Natural killer cell (primary cell): ENCODE results near the gene RMI1. TPM values are rescaled to one million over a fixed set of nuclear protein-coding genes. Genes with fewer than 3 reads are reported as not detected.

Experiments used
- ATAC-seq, 3 donors: fragments of 150-1000 bp in 2 of 3; fragments of 200-7000 bp in 1 of 3; cut with Tn5 transposase; 1 replicate in 1 of 3; 2 replicates in 2 of 3; pipeline ENCODE4 v1.10.0; 2021; ENCODE audit warnings: mild to moderate bottlenecking in 2 of 3, moderate library complexity in 2 of 3
- DNase-seq, 2 donors: peaks; one replicate each; pipeline versions ENCODE4 v3.0.0 to v3.0.0-alpha.2; 2013 to 2021; ENCODE audit warnings: mixed read lengths in 1 of 2
- H3K27ac ChIP-seq: one replicate; pipeline ENCODE4 v1.5.1; 2013; ENCODE audit warnings: mild to moderate bottlenecking, low read length
- H3K27me3 ChIP-seq: one replicate; pipeline ENCODE4 v1.6.1; 2013; ENCODE audit warnings: low read length; ENCODE audit not compliant: control insufficient read depth, insufficient read depth
- H3K36me3 ChIP-seq: one replicate; pipeline ENCODE4 v1.6.1; 2013; ENCODE audit warnings: low read length; ENCODE audit not compliant: control insufficient read depth, insufficient read depth
- H3K4me1 ChIP-seq: one replicate; pipeline ENCODE4 v1.6.1; 2013; ENCODE audit warnings: low read length; ENCODE audit not compliant: control insufficient read depth, insufficient read depth
- H3K4me3 ChIP-seq: one replicate; pipeline ENCODE4 v1.5.1; 2013; ENCODE audit warnings: low read length
- H3K9me3 ChIP-seq: one replicate; pipeline ENCODE4 v1.6.1; 2013; ENCODE audit warnings: low read length; ENCODE audit not compliant: control insufficient read depth, insufficient read depth
- H3K27ac Mint-ChIP-seq, 2 donors: one replicate each; pipeline ENCODE4 v1.8.0; 2022; ENCODE audit warnings: mild to moderate bottlenecking in 2 of 2, mixed read lengths in 2 of 2, moderate library complexity in 1 of 2
- H3K27me3 Mint-ChIP-seq, 2 donors: one replicate each; pipeline ENCODE4 v1.8.0; 2022; ENCODE audit warnings: low read depth in 2 of 2, mixed read lengths in 2 of 2
- H3K36me3 Mint-ChIP-seq: one replicate; pipeline ENCODE4 v1.8.0; 2022; ENCODE audit warnings: mixed read lengths
- H3K4me1 Mint-ChIP-seq, 2 donors: one replicate each; pipeline ENCODE4 v1.8.0; 2022; ENCODE audit warnings: mixed read lengths in 2 of 2
- H3K4me3 Mint-ChIP-seq: one replicate; pipeline ENCODE4 v1.8.0; 2022; ENCODE audit warnings: mild to moderate bottlenecking, moderate library complexity, mixed read lengths
- H3K9me3 Mint-ChIP-seq, 2 donors: one replicate each; pipeline ENCODE4 v1.8.0; 2022; ENCODE audit warnings: mixed read lengths in 2 of 2
- WGBS: methylation state at CpG from one replicate; pipeline ENCODE4 v1.1.7; 2013; ENCODE audit warnings: missing lambda C conversion rate; ENCODE audit not compliant: insufficient coverage; 5-methylcytosine and 5-hydroxymethylcytosine counted together
- intact Hi-C: fragments of 100-400 bp; cut with micrococcal nuclease; formaldehyde crosslinking; loops from one replicate; pipeline ENCODE4 v1.14.2; 2022
- total RNA-seq, 4 donors: library from RNA; stranded (reverse); fragments of 120-200 nt in 1 of 4; gene quantifications; one replicate each; pipeline versions ENCODE4 v1.2.3 to v1.2.4, GENCODE V29; 2013 to 2022
- TF ChIP-seq, protein P1 (sequence below): fragments of 200-600 bp; IDR thresholded peaks from one replicate; pipeline ENCODE4 v1.8.0; 2022; ENCODE audit warnings: antibody characterized with exemption

The RMI1 gene
- total RNA-seq, 3 donors from 2014 or later (not counting 1 experiment from before 2014, with no cell fraction given), result 2.8 to 5.4 (median 3.0) TPM

DNA sequence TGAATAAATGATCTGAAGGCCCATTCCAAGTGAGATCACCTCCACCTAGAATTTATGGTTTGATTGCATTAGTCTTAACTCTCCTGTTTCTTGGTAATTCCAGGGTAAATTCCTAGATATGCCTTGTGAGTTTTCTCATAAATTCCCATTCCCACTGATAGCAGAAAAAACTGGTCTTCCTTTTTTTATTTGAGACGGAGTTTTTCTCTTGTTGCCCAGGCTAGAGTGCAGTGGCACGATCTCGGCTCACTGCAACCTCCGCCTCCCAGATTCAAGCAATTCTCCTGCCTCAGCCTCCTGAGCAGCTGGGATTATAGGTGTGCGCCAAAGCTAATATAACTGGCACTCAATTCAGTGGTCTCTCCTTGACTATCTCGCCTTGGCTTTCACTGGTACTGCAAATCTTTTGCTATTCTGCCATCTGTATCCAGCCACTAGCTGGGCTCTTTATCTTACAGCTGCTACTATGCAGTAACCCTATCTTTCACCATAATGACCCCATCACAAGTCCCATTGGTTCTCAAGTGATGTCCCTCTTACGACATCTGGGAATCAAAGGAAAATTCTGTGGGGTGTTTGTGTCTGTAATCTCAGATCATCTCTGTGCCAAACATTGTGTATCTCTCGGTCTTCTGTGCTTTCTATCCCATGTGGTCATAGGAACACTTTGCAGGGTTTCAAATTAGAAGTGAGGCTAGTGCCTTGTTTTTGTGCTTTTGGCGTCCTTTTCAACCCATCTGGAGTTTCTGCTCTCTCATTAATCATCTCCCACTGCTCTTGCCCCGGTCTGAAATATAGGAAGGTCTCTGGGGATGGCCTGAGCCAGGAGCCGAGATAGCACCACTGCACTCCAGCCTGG is 15.0 kb upstream of the RMI1 start:
- H3K27ac ChIP-seq, result no peak overlapping the region
- ATAC-seq (peak in 1 of 3 donors; percentile 18), DNase-seq (no peak)
- no peak overlapping the region for H3K4me3 ChIP-seq
- Mint-ChIP-seq H3K4me3 (peak overlapping the region; percentile 10), H3K4me1 (peaks cover 19 to 46% of the 10 kb centered on the region in 2 donors), H3K27ac (peak overlapping the region; percentile 55 to 78), H3K36me3 (peaks cover 29% of the 10 kb centered on the region), H3K9me3 (no peaks in the 10 kb centered on the region), H3K27me3 (no peaks in the 10 kb centered on the region)
- no peaks in the 10 kb centered on the region for H3K27me3 ChIP-seq
- H3K9me3 ChIP-seq, result no peaks in the 10 kb centered on the region
- TF ChIP-seq, protein P1, sequence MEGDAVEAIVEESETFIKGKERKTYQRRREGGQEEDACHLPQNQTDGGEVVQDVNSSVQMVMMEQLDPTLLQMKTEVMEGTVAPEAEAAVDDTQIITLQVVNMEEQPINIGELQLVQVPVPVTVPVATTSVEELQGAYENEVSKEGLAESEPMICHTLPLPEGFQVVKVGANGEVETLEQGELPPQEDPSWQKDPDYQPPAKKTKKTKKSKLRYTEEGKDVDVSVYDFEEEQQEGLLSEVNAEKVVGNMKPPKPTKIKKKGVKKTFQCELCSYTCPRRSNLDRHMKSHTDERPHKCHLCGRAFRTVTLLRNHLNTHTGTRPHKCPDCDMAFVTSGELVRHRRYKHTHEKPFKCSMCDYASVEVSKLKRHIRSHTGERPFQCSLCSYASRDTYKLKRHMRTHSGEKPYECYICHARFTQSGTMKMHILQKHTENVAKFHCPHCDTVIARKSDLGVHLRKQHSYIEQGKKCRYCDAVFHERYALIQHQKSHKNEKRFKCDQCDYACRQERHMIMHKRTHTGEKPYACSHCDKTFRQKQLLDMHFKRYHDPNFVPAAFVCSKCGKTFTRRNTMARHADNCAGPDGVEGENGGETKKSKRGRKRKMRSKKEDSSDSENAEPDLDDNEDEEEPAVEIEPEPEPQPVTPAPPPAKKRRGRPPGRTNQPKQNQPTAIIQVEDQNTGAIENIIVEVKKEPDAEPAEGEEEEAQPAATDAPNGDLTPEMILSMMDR, result no peak
- WGBS, result 92% methylated on average over 11 of the region's 11 CpGs
- H3K36me3 ChIP-seq, result peaks cover 40% of the 10 kb centered on the region
- intact Hi-C loops, result no loop called here
- no peaks in the 10 kb centered on the region for H3K4me1 ChIP-seq

DNA sequence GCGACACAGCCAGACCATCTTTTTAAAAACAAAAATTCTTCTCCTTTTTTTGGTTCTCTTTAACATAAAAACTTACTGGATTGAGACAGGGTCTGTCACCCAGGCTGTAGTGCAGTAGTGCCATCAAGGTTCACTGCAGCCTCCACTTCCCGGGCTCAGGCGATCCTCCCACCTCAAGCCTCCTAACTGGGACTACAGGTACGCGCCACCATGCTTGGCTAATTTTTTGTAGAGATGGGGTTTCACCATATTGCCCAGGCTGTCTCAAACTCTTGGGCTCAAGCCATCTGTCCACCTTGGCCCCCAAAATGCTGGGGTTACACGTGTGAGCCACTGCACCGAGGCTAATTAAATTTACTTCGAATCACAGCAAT is 14.4 kb upstream of the RMI1 start:
- intact Hi-C loops, result no loop called here
- Mint-ChIP-seq H3K4me1 (peaks cover 19 to 51% of the 10 kb centered on the region in 2 donors), H3K27ac (peak overlapping the region; percentile 55 to 78), H3K27me3 (no peaks in the 10 kb centered on the region), H3K9me3 (no peaks in the 10 kb centered on the region), H3K4me3 (no peak overlapping the region), H3K36me3 (peaks cover 34% of the 10 kb centered on the region)
- peak in 1 of 3 donors; percentile 19 for ATAC-seq
- no peaks in the 10 kb centered on the region for H3K27me3 ChIP-seq
- no peak for DNase-seq
- H3K4me3 ChIP-seq, result no peak overlapping the region
- H3K27ac ChIP-seq, result no peak overlapping the region
- H3K36me3 ChIP-seq, result peaks cover 46% of the 10 kb centered on the region
- TF ChIP-seq, protein P1, result no peak
- H3K4me1 ChIP-seq, result no peaks in the 10 kb centered on the region
- no peaks in the 10 kb centered on the region for H3K9me3 ChIP-seq
- 98% methylated on average over 8 of the region's 8 CpGs for WGBS

DNA sequence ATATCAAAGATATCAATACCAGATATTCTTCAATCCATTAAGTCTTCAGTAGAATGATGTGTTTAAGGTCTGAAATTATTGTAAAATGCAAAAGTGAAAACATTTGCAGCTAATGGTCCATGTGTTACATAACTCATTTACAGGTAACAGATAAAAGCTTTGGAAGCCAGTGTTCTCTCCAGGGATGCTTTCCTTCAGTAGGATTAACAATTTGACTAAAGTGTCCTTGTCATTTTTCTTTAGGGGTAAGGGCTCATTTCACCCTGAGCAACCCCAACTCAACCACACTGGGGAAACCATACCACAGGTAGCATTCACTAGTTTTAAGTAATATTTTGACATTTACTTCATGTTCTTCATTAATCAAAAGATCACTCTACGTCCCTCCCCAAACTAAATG is 13.5 kb upstream of the RMI1 start:
- Mint-ChIP-seq H3K9me3 (no peaks in the 10 kb centered on the region), H3K27me3 (no peaks in the 10 kb centered on the region), H3K4me3 (peak overlapping the region; percentile 49), H3K4me1 (peaks cover 23 to 60% of the 10 kb centered on the region in 2 donors), H3K27ac (peak overlapping the region; percentile 23 to 55), H3K36me3 (peaks cover 43% of the 10 kb centered on the region)
- Histone ChIP-seq H3K4me1 (no peaks in the 10 kb centered on the region), H3K36me3 (peaks cover 55% of the 10 kb centered on the region), H3K9me3 (no peaks in the 10 kb centered on the region), H3K27me3 (no peaks in the 10 kb centered on the region), H3K4me3 (no peak overlapping the region), H3K27ac (no peak overlapping the region)
- ATAC-seq (no peak), DNase-seq (no peak)
- TF ChIP-seq, protein P1, result no peak
- intact Hi-C loops, result no loop called here
- 73% methylated on average over 1 of the region's 1 CpG for WGBS
